CD14-positive monocyte (primary cell): ENCODE results near the gene PAIP2. TPM values are rescaled to one million over a fixed set of nuclear protein-coding genes. Genes with fewer than 3 reads are reported as not detected.

Experiments used
- DNase-seq, 3 donors: peaks; one replicate each; pipeline ENCODE4 v3.0.0-alpha.2; 2011 to 2022
- H2AFZ ChIP-seq: 2 replicates; pipeline ENCODE4 v1.6.0; 2012; ENCODE audit warnings: mild to moderate bottlenecking, low read depth, low read length, inconsistent platforms; ENCODE audit not compliant: insufficient read depth, poor library complexity, severe bottlenecking
- H3K27ac ChIP-seq, 2 donors: 1 replicate in 1 of 2; 2 replicates in 1 of 2; pipeline ENCODE4 v1.5.1; 2012 to 2013; ENCODE audit warnings: low read length in 2 of 2, control low read depth in 1 of 2, inconsistent platforms in 1 of 2, low read depth in 1 of 2, mild to moderate bottlenecking in 1 of 2
- H3K27me3 ChIP-seq, 2 donors: one replicate each; pipeline versions ENCODE4 v1.6.0 to v1.6.1; 2011 to 2013; ENCODE audit warnings: low read length in 2 of 2; ENCODE audit not compliant: control insufficient read depth in 2 of 2, insufficient read depth in 2 of 2
- H3K36me3 ChIP-seq, 2 donors: replicated peaks in 1 of 2; 1 replicate in 1 of 2; 2 replicates in 1 of 2; pipeline versions ENCODE4 v1.5.1 to v1.6.1; 2012 to 2013; ENCODE audit warnings: low read length in 2 of 2, control low read depth in 1 of 2, inconsistent platforms in 1 of 2, mild to moderate bottlenecking in 1 of 2; ENCODE audit not compliant: insufficient read depth in 2 of 2, control insufficient read depth in 1 of 2
- H3K4me1 ChIP-seq, 2 donors: 1 replicate in 1 of 2; 2 replicates in 1 of 2; pipeline versions ENCODE4 v1.5.1 to v1.6.1; 2012 to 2013; ENCODE audit warnings: low read length in 2 of 2, control low read depth in 1 of 2, inconsistent platforms in 1 of 2, mild to moderate bottlenecking in 1 of 2, moderate library complexity in 1 of 2; ENCODE audit not compliant: insufficient read depth in 2 of 2, control insufficient read depth in 1 of 2
- H3K4me2 ChIP-seq: replicated peaks from 2 replicates; pipeline ENCODE3; 2012; ENCODE audit warnings: low read length, moderate library complexity, mild to moderate bottlenecking; ENCODE audit not compliant: poor library complexity, severe bottlenecking; ENCODE audit errors: extremely low read depth
- H3K4me3 ChIP-seq, 3 experiments: fragments of 200-600 bp in 1 of 3; sonication (generic) in 1 of 3; replicated peaks in 1 of 3; 1 replicate in 2 of 3; 2 replicates in 1 of 3; pipeline ENCODE4 v1.5.1; 2011 to 2013; ENCODE audit warnings: low read length in 3 of 3, mild to moderate bottlenecking in 3 of 3, control low read depth in 2 of 3, low read depth in 2 of 3, inconsistent platforms in 1 of 3, moderate library complexity in 1 of 3
- H3K79me2 ChIP-seq: 2 replicates; pipeline ENCODE4 v1.6.0; 2012; ENCODE audit warnings: mild to moderate bottlenecking, control low read depth, inconsistent platforms, low read length, moderate library complexity; ENCODE audit not compliant: insufficient read depth
- H3K9ac ChIP-seq: 2 replicates; pipeline ENCODE4 v1.6.0; 2017; ENCODE audit warnings: low read length, mild to moderate bottlenecking; ENCODE audit not compliant: insufficient read depth, poor library complexity, severe bottlenecking
- H3K9me3 ChIP-seq, 2 donors: replicated peaks in 1 of 2; 1 replicate in 1 of 2; 2 replicates in 1 of 2; pipeline versions ENCODE4 v1.5.1 to v1.6.1; 2012 to 2013; ENCODE audit warnings: low read length in 2 of 2, control low read depth in 1 of 2; ENCODE audit not compliant: control insufficient read depth in 1 of 2, insufficient read depth in 1 of 2
- H4K20me1 ChIP-seq: 2 replicates; pipeline ENCODE4 v1.6.0; 2012; ENCODE audit warnings: mild to moderate bottlenecking, low read length, control low read depth, moderate library complexity; ENCODE audit not compliant: insufficient read depth
- H3K27ac Mint-ChIP-seq, 7 donors: one replicate each; pipeline ENCODE4 v1.8.0; 2020; ENCODE audit warnings: mild to moderate bottlenecking in 7 of 7, mixed read lengths in 7 of 7, moderate library complexity in 6 of 7, inconsistent platforms in 2 of 7
- H3K27me3 Mint-ChIP-seq, 3 donors: one replicate each; pipeline ENCODE4 v1.8.0; 2021 to 2022; ENCODE audit warnings: low read depth in 3 of 3, mild to moderate bottlenecking in 3 of 3, mixed read lengths in 3 of 3, moderate library complexity in 3 of 3, inconsistent platforms in 1 of 3
- H3K36me3 Mint-ChIP-seq, 2 donors: one replicate each; pipeline ENCODE4 v1.8.0; 2020; ENCODE audit warnings: mixed read lengths in 2 of 2, inconsistent platforms in 1 of 2, mild to moderate bottlenecking in 1 of 2
- H3K4me1 Mint-ChIP-seq: one replicate; pipeline ENCODE4 v1.8.0; 2020; ENCODE audit warnings: mild to moderate bottlenecking, mixed read lengths
- H3K4me3 Mint-ChIP-seq, 2 donors: one replicate each; pipeline ENCODE4 v1.8.0; 2020; ENCODE audit warnings: mild to moderate bottlenecking in 2 of 2, mixed read lengths in 2 of 2, moderate library complexity in 1 of 2
- H3K9me3 Mint-ChIP-seq, 7 donors: one replicate each; pipeline ENCODE4 v1.8.0; 2020 to 2022; ENCODE audit warnings: mixed read lengths in 7 of 7, mild to moderate bottlenecking in 6 of 7, moderate library complexity in 6 of 7, inconsistent platforms in 2 of 7
- CTCF ChIP-seq: fragments of 200-600 bp; IDR thresholded peaks from one replicate; pipeline ENCODE4 v1.8.0; 2022; ENCODE audit warnings: antibody characterized with exemption, mild to moderate bottlenecking
- WGBS: methylation state at CpG from one replicate; pipeline ENCODE4 v1.1.5; 2013; ENCODE audit warnings: missing lambda C conversion rate; ENCODE audit not compliant: insufficient coverage; 5-methylcytosine and 5-hydroxymethylcytosine counted together
- intact Hi-C, 2 donors: fragments of 100-400 bp; cut with micrococcal nuclease; formaldehyde crosslinking; loops; one replicate each; pipeline versions ENCODE4 v1.15.0 to v1.15.1; 2023
- polyA minus RNA-seq: library from RNA; depleted of rRNA, polyadenylated mRNA; stranded (reverse); fragments of >200 nt; gene quantifications from 2 replicates; pipeline ENCODE4 v1.2.3, GENCODE V29; 2012
- polyA plus RNA-seq, 3 donors: library from polyadenylated mRNA; depleted of rRNA in 1 of 3; unstranded in 2 of 3; stranded (reverse) in 1 of 3; fragments of 300-500 nt in 2 of 3; fragments of >200 nt in 1 of 3; fragmentation: Illumina TruSeq in 2 of 3; gene quantifications; 1 replicate in 2 of 3; 2 replicates in 1 of 3; pipeline ENCODE4 v1.2.3, GENCODE V29; 2012 to 2021
- total RNA-seq, 12 experiments: library from RNA in 1 of 12; stranded (reverse) in 1 of 12; fragments of 120-200 nt in 1 of 12; gene quantifications; one replicate each; pipeline ENCODE4 v1.2.4 and lab custom pipeline; 2013 to 2026; ENCODE audit warnings: mixed read lengths in 6 of 12, inconsistent platforms in 1 of 12

Gene PAIP2
- total RNA-seq (2013), result 79.1 TPM
- polyA plus RNA-seq (100 to 1,000 TPM in 2 of 3 donors, 10 to 100 TPM in 1; 68.3 to 325 (median 313) TPM), polyA minus RNA-seq (22.7 and 33.4 TPM in 2 replicates), total RNA-seq (lab: John Stamatoyannopoulos, UW) (49.6 to 134 (median 95.2) reads per million in 11 experiments)

GRCh38 chr5:139341689-139342422 lies at the start of gene PAIP2:
TSS of gene PAIP2 (plus strand) at chr5:139341854. CDS start at chr5:139363785, 21,931 bp downstream.
- Histone ChIP-seq H3K79me2 (peaks cover 52% of the 10 kb centered on the region), H3K4me1 (peaks cover 21 to 31% of the 10 kb centered on the region in 2 donors), H3K4me3 (peak within 1 kb of the TSS; percentile 74 to 89 (median 87)), H3K36me3 (peaks cover 0 to 17% of the 10 kb centered on the region in 2 donors), H3K9me3 (no peaks in the 10 kb centered on the region), H3K9ac (peak within 1 kb of the TSS; percentile 97), H3K27ac (peak within 1 kb of the TSS; percentile 96 to 99), H4K20me1 (peaks cover 48% of the 10 kb centered on the region), H2AFZ (peak within 1 kb of the TSS; percentile 72), H3K27me3 (no peaks in the 10 kb centered on the region), H3K4me2 (peak within 1 kb of the TSS; percentile 82)
- DNase-seq, result peak; percentile 93 to 97 (median 97)
- H3K9me3 Mint-ChIP-seq, result peaks cover 0 to 2% (median 0%) of the 10 kb centered on the region in 7 donors
- whole genome bisulfite sequencing, result under 1% methylated on average over 48 of the region's 66 CpGs
- H3K27ac Mint-ChIP-seq, result peak within 1 kb of the TSS; percentile 94 to 100 (median 99)
- intact Hi-C loops, result loop anchor here in 1 of 2 donors (2.0 to 5.0 kb wide), 3 partner anchors 33 to 765 kb away; partner anchors contain the start of gene HSPA9
- peaks cover 33% of the 10 kb centered on the region for H3K4me1 Mint-ChIP-seq
- TF ChIP-seq CTCF, result peak; percentile 65
- H3K4me3 Mint-ChIP-seq, result peak within 1 kb of the TSS; percentile 97 to 99
- H3K27me3 Mint-ChIP-seq, result peaks cover 5 to 7% (median 6%) of the 10 kb centered on the region in 3 donors
- peaks cover 6 to 17% of the 10 kb centered on the region in 2 donors for H3K36me3 Mint-ChIP-seq

DNA sequence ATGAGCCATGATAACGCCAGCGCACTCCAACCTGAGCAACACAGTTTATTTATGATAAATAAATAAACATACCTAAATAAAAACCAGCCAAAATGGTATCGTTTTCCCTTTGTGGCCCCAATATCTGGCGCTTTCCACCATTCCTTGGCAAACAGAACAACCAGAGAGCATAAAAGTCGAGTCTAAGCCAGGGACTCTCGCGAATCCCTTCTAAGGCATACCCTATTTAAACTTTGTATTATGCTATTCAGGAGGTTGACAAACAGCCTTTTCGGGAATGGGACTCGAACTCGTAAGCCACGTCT lies 48.5 kb upstream of the PAIP2 start:
- WGBS, result 10% methylated on average over 9 of the region's 11 CpGs
- H3K36me3 Mint-ChIP-seq, result no peaks in the 10 kb centered on the region
- H3K27me3 Mint-ChIP-seq, result peaks cover 0 to 2% (median 0%) of the 10 kb centered on the region in 3 donors
- H3K9ac ChIP-seq, result peak overlapping the region; percentile 99
- peaks cover 18 to 32% of the 10 kb centered on the region in 2 donors for H3K4me1 ChIP-seq
- no peak for DNase-seq
- no peaks in the 10 kb centered on the region for H3K27me3 ChIP-seq
- peaks cover 53% of the 10 kb centered on the region for H3K79me2 ChIP-seq
- H3K4me3 Mint-ChIP-seq, result peak overlapping the region; percentile 95 to 96
- TF ChIP-seq CTCF, result no peak
- H3K9me3 Mint-ChIP-seq, result peaks cover 0 to 2% (median 0%) of the 10 kb centered on the region in 7 donors
- H3K4me3 ChIP-seq, result peak overlapping the region; percentile 70 to 93 (median 91)
- no peaks in the 10 kb centered on the region for H3K9me3 ChIP-seq
- peaks cover 33% of the 10 kb centered on the region for H3K4me1 Mint-ChIP-seq
- H3K36me3 ChIP-seq, result no peaks in the 10 kb centered on the region
- peaks cover 35% of the 10 kb centered on the region for H4K20me1 ChIP-seq
- H3K27ac Mint-ChIP-seq, result peak overlapping the region; percentile 97 to 99 (median 98)
- peak overlapping the region; percentile 70 for H2AFZ ChIP-seq
- peak overlapping the region; percentile 91 to 96 for H3K27ac ChIP-seq
- peak overlapping the region; percentile 90 for H3K4me2 ChIP-seq
- intact Hi-C loops, result loop anchor here in 1 of 2 donors (10.0 kb wide), 1 partner anchor 718 kb away; the partner anchor contains the start of gene HSPA9
